HG02678 (cell line): ENCODE results near the gene RHO.

Experiments used
- ATAC-seq: cut with Tn5 transposase; IDR thresholded peaks from one replicate; pipeline ENCODE4 v1.9.1; 2021; ENCODE audit warnings: mild to moderate bottlenecking, moderate library complexity; ENCODE audit not compliant: unreplicated experiment

RHO gene

DNA sequence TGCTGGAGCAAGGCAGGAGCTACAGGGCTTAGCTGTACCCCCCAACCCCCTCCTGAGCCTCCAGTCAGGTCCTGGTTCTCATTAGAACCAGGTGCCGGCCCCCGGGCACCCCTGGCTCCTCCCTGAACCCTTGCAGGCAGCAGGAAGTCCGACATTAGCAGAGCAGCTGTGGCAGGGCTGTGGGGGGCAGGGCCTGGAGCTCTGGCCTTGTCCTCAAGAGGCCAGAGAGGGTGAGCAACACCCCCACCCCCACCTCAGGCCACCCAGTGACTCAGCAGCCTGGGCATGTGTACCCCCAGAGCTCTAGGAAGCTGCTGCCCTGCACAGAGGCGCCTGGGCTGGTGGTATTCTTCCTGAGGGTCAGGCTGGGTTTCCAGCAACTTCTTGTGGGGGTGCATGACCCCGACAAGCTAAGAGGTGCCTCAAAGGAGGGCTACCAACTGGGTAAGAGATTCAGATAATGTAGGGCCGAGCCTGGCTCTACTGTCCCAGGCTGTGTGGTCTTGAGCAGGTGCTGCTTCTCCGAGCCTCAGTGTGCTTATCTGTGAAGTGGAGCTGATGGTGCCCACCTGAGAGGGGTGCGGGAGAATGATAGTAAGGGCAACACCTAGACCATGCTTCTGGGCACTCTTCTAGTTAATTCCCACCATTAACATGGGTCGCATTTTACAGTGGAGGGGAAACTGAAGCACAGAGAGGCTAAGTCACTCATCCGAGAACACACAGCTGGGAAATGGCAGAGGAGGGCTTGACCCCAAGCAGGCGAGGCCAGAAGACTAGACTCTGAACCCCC is 30.5 kb downstream of the RHO start:
- no peak for ATAC-seq

DNA sequence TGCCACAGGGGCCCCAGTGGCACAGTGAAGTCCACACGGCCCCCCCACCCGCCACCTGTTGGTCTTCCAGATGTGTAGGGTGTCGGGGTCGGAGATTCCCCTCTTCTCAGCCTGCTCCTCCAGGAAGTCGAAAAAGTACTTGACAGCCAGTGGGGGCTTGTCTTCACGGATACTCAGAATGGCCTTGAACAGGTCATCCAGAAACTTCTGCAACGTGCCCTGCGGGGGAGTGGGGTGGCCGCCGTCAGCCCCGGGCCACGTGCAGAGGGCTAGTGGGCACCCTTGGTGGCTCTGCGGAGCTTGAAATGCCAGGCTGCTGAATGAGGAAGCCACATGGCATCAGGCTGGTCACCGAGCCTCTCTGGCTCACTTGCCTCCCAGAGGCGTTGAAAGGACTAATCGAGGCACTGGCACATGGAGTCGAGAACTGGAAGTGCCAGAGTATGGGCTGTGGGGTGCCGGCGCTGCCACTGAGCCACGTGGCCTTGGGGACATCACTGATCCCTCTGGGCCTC is 31.2 kb downstream of the RHO start:
- no peak for ATAC-seq

DNA sequence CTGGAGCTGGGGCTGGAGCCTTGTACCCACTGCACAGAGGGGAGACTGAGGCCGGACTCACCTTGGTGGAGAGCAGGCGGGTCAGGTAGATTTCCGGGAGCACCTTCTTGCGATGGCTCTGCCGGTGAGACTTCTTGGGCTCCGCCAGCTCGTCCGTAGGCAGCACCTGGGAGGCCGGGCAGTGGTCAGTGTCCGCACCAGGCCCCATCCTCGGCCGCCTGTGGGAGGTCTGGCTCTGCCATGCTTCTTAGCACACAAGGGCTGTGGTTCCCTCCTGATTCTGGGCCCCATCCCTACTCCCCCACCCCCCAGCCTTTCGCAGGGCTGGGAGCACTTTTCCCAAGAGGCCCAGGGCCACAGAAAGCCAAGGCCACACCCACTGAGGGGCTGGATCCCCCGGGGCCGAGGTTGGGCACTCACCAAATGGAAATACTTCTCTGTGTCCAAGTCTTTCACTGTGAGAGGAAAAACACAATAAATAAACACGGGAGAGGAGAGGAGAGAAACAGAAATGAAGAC is 31.9 kb downstream of the RHO start:
- ATAC-seq: no peak

DNA sequence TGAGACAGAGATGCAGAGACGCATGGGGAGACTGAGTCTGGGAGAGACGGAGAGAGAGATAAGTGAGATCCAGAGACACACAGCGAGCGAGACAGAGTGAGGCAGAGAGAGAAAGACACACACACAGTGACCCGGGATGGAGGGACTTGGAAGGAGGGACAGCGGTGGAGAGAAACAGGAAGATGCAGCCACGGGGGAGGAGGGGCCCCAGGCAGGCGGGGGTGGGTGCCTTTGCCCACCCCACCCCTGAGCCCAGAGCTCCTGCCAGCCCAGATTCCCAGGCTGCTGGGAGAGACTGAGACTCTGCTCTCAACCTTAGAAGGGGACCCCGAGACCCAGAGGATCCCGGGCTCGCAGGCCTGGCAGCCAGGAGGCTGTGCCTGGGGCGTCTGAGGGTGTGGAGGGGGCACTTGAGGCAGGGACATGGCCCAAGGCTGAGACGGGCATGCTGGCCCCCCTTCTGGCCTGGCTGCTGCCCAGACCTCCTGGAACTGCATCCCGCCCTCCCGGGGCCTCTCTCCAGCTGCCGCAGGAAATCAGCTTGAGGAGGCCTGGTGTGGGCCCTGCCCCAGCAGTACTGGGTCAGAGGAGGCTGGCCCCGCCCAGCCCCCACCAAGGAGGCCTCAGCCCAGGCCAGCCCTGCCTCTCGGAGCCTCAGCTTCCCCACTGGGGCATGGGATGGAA is 32.6 kb downstream of the RHO start:
- ATAC-seq: no peak

DNA sequence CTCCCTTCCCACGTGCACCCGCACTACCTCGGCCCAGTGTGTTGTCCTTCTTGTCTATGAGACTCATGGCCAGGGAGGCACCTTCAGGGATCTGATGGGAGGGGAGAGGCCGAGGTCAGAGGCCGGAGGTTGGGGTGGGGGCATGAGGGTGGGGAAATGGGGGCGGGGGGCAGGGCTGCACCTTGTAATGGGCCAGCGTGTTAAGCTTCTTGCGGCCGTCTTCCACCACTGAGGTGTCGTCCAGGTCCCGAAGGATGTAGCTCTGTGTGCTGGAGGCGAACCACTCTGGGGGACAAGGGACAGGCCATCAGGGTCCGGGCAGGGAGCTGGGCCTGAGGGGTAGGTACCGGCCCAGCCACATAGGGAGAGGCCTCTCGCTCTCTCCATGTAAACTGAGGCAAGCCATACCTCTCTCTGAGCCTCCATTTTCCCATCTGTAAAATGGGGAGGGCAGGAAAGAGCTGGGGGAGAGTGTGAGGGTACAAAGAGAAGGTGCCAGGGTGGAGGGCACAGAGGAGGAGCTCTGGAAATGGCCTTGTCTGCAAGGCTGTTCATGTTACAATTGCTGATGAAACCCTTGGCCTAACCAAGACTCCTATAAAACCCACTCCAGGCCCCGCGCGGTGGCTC is 33.3 kb downstream of the RHO start:
- no peak for ATAC-seq

DNA sequence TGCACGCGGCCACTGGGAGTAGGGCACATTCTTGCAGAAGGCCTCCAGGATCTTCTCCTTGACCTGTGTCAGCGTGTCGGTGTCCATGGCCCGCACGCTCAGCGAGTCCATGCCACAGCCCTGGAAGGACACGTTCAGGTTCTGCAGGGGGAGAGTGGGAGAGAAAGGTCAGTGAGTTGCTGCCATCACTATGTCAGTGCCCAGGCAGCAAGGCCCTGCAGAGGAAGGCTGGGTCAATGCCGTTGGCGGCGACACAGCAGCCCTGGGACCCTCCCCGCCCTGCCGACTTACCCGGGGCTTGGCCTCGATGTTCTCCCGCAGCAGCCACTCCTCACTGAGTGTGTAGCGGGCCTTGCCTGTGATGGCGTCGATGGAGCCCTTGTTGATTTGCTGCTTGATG is 34.4 kb downstream of the RHO start:
- ATAC-seq: no peak

DNA sequence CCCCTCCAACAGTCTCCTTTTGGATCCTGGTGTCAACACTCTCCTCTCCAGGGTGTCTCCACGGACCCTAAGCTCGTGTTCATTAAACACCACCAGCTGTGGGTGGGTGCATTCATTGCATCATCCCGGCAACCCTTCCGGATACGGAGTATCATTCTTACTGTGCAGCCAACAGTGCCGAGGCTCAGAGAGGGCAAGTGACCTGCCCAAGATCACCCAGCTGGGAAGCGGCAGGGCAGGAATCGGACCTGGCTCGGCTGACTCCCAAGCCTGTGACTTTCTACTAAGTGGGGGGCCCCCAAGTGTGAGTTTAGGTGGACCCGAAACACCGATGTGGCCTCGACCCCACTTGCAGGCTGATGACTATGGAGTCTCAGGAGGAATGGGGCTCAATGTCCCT is 34.9 kb downstream of the RHO start:
- no peak for ATAC-seq

DNA sequence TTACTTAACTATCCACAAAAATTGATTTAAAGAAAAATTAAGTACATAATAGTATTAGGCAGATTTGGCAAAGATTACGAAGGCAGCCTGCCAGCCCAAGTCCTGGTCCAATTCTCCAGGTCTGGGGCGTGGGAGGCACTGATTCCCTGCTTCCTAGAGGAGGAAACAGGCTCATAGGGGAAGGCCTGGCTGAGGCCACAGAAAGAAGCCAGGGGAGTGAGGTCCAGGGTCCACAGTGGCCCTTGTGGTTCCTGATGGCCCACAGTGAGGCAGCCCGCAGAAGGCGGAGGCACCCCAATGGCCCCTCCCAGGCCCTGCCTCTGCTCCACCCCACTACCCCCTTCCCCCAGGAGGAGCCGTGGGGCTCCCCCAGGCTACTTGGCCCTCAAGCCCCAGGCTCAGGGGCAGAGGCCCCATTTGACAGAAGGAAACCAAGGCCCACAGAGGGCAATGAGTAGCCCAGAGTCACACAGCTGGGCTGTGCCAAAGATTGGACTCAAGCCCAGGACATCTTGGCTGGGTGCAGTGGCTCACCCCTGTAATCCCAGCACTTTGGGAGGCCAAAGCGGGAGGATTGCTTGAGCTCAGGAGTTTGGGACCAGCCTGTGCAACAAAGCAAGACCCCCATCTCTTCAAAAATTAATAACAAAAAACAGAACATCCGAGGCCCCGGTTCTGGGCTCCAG is 35.6 kb downstream of the RHO start:
- ATAC-seq: no peak

DNA sequence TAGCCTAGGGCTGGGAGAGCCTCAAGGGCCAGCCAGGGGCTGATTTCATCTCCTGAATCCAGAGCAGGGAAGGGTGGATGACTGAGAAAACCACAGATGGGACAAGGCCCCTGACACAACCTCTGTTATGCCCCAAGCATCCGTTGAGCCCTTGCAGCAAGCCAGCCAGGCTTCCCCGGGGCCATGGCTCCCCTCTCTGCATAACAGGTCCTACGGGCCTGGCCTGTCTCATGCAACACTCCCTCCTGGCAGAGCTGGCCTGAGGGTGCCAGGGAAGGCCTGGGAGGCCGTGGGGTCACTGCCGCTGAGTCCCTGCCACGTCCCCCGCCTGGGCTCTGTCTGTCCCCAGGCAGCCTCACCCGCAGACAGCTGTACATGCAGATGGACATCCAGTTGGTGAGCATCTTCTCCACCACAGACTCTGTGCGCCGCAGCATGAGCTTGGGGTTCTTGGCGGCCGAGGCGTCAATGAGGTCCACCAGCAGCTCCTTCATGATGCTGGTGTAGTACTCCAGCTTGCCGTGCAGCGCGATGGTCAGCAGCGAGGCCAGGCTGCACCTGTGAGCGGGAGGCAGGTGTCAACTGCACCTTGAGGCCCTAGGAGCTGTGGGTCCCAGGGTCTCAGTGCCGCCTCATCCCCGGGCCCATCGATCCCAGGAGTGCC is 36.7 kb downstream of the RHO start:
- ATAC-seq: no peak

DNA sequence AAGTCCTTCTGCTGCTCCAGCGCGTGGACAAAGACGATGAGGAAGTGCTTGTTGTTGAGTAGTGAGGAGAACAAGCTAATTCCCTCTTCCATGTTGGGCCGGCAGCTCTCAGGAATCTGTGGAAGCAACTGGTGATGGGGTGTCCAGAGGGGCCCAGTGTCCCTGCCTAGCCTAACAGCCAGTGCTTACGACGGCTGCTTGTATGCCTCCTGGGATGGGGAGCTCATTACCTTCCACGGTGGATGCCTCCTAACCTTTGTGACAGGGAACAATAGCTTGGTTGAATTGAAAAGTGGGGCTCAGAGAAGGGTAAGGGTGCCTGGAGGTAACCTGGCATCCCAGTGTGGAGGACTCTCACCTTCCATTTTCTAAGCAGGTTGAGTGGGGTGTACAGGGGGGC is 37.5 kb downstream of the RHO start:
- no peak for ATAC-seq

DNA sequence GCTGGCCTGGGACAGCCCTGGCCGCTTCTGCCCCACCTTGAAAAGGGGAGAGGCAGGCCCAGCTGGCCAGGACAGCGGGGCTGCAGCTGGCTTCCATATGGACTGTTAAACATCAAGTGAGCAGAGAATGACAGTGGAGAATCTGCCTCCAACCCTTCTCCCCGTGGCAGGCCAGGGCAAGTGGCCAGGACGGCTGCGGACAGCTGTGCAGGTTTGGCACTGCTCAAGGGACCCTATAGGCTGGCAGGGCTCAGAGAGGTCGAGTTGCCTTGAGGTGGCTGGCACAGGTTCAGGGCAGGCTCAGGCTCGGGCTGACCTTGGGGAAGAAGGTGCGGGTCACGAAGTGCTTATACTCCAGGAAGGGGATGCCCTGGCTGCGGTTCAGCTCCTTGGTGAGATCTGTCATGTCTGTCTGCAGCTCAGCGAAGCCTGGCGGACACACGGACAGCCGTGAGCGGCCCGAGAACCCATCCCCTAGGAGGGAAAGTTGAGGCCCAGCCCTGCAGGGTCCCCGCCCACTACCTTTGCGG is 38.8 kb downstream of the RHO start:
- ATAC-seq: no peak

DNA sequence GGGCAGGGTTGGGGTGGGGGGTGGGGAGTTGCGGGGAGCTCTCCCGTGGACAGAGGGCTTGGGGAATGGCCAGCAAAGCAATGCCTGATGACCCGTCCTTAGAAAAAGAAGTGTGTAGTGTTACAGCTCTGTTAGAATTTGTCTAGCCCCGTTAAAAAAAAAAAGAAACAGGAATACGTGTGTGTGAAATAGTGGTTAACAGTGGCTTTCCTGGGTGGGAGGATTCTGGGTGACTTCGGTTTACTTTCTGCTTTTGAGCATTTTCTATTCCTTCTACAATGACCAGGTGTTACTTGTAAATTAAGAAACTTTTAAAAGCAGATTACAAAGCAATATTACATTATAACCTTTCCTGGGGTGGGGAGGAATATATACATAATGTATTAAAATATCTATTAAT is 39.5 kb downstream of the RHO start:
- ATAC-seq: no peak

DNA sequence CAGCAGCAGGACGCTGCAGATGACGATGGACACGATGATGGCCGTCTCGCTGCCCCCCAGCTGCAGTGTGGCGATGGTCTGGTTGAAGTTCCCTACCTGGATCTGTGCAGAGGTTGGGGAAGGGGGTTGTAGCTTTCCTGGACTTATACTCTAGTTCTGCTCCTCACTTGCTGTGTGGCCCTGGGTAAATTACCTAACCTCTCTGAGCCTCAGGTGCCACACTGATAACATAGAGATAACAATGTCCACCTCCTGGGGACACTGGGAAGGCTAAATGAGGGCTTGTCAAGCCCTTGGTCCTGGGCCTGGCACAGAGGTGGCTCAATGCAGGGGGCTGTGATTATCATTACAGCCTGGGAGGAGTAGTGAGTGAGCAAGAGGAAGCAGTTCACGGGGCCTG is 41.4 kb downstream of the RHO start:
- ATAC-seq: no peak

DNA sequence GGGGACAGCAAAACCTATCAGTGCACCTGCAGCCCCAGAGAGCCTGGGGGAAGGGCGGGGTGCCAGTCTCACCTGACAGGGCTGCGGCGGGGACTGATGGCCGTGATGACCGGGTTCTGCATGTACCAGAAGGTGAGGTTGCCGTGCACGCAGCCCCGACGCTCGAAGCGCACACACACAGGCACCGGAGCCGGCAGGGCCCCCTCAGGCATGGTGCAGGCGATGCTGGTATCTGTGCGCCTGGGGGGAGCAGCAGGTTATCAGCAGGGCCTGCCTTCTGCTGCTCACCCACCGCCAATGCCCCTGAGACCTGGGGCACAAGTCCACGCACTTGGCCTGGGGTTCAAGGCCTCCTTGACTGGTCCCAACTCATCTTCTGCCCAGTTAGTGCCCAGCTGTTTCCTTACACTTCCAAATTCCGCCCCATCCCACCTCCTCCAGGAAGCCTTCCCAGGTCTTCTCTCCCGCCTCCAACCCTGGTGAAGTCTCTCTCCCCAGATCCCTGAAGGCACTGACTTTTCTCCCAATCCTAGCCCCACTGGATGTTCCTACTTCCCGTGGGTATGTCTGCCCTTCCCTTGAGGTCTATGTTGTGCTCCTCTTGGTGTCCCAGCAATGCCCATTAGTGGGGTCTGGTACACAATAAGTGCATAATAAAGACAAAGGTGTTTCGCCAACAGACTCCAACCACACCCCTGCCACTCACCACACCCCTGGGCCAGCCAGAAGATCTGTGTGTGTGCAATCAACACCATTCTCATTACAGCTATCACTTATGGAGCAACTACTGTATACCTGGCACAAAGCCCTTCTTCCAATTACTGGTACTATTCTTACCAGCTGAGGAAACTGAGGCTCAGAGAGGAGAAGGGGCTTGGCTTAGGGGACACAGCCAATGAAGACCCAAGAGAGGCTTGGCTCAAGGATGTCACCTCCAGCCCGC is 43.4 kb downstream of the RHO start:
- no peak for ATAC-seq

DNA sequence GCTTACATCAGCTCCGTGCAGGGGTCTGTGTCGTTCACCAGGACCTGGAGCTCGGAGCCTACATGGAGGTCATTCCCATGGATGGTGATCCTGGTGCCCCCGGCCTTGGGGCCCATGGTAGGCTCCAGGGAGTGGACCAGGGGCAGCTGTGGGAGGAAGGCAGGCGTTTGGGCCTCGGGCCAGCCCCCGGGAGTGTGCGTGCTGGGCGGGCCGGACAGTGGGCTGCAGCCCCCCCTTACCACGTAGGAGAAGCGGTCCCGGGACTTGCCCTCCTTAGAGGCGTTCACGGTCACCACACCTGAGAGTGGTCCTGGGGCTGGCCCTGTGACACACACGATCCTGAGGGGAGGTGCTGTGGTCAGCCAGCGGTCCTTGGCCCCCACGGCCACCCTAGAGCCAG is 44.2 kb downstream of the RHO start:
- no peak for ATAC-seq

DNA sequence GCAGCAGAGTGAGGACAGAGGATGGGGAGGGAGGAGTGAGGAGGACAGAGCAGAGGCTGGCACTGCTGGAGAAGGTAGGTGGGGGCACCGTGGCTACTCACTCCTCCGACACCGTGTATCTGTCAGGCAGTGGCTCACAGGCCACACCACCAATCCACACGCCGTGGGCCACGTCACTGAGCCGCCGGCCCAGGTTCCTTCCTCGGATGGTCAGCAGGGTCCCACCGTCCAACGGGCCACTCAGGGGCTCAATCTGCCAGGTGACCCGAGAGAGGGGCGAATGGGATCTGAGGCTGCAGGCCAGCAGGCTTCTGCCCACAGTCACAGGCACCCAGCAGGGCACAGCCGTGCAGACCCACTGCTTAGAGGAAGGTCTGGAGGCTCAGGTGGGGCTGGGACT is 45.1 kb downstream of the RHO start:
- no peak for ATAC-seq

DNA sequence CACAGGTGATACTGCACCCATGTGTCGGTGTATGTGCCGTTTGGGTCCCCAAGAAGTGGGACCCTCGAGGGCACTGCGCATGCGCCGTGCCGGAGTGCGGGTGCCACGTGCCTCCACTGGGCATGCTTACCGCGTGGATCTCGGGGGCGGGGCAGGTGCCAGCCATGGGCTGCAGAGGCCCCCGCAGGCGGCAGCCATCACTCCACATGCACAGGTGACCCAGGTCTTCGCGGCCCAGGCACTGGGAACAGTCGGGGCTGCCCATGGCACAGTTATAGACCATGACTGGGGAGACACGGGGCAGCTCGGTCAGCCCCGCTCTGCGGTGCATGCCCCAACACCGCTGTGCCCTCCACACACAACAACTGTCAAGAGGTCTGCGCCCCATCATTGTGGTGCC is 45.8 kb downstream of the RHO start:
- no peak for ATAC-seq

DNA sequence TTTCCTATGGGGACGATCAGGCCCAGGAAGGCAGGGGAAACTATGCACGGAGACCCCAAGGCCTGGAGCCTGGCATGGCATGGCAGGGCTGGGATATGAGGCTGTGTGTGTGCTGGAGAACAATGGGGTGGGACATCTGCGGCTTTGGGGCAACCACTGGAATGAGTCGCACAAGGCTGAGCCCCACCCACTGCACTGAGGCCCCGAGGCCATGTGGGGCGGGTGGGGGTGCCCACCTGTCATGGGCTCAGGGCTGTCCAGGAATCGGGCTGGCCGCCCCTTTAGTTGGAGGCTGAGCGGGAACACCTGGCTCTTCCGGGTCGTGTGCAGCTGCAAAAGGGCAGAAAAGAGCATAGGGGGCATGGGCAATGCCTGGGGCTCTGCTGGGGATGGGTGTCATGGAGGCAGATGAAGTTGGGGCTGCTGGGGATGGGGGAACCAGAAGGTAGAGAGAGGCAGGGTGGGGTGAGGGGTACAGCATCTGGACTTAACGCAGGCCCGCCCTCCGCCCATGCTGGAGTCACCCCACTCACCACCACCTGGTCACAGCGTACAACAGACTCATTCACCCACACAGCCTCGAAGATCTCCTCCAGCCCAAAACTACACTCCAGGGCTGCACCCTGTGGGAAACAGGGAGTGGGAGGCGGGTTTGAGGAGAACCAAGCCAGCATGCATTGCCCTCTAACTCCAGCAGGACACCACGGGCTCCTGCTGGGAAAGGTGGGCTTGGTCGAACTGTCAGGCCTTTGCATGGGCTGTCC is 47.0 kb downstream of the RHO start:
- no peak for ATAC-seq

DNA sequence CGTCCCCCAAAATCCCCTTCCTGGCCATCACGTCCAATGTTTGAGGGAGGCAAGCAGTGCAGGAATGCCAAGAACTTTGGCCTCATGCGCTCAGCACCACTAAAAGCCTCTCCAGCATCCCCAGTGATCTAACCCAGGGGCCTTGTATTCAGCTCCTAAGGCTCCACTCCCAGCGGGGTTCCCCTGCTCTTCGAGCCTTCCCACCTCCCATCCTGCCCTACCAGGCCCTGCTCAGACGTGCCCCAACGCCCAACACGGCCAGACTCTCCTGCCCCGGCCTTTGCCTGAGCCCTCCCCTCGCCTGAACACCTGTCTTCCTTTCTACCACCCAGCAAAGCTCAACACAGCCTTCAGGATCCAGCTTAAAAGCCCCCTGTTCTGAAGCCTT is 47.6 kb downstream of the RHO start:
- no peak for ATAC-seq
